Bronchial epithelial cell (primary cell): Measurements from ENCODE around the gene OSBPL7. TPM values are rescaled to one million over a fixed set of nuclear protein-coding genes. Genes with fewer than 3 reads are reported as not detected.
"Not testable (repeated sequence)": the region's sequence is repeated elsewhere in the genome, so short reads cannot be mapped to it uniquely, and the experiment has no call there.

Experiments used
- DNase-seq: peaks from one replicate; pipeline ENCODE4 v3.0.0-alpha.2; 2010; ENCODE audit warnings: low read depth
- FAIRE-seq: peaks from 2 replicates; lab custom pipeline; 2011; peaks lifted over from hg19 to GRCh38; lab: Jason Lieb, UNC
- H3K27me3 ChIP-seq: 2 replicates; pipeline ENCODE4 v1.5.1; 2011; ENCODE audit warnings: low read length; ENCODE audit not compliant: control insufficient read depth, insufficient read depth
- H3K36me3 ChIP-seq: 2 replicates; pipeline ENCODE4 v1.5.1; 2011; ENCODE audit warnings: low read length; ENCODE audit not compliant: control insufficient read depth, insufficient read depth
- H3K4me3 ChIP-seq: 2 replicates; pipeline ENCODE4 v1.5.1; 2011; ENCODE audit warnings: mild to moderate bottlenecking, low read depth, low read length, control low read depth
- total RNA-seq: library from RNA; depleted of rRNA; stranded (reverse); fragments of >200 nt; gene quantifications from 2 replicates; pipeline ENCODE4 v1.2.1, GENCODE V29; 2014
- TF ChIP-seq, protein P1 (sequence below): IDR thresholded peaks from 2 replicates; pipeline ENCODE4 v1.5.1; 2011; ENCODE audit warnings: mild to moderate bottlenecking, moderate library complexity, low read length, control low read depth, inconsistent platforms; ENCODE audit not compliant: insufficient read depth, severe bottlenecking

The OSBPL7 gene
- total RNA-seq, 1 donor from 2014 or later, result 1.3 TPM

DNA sequence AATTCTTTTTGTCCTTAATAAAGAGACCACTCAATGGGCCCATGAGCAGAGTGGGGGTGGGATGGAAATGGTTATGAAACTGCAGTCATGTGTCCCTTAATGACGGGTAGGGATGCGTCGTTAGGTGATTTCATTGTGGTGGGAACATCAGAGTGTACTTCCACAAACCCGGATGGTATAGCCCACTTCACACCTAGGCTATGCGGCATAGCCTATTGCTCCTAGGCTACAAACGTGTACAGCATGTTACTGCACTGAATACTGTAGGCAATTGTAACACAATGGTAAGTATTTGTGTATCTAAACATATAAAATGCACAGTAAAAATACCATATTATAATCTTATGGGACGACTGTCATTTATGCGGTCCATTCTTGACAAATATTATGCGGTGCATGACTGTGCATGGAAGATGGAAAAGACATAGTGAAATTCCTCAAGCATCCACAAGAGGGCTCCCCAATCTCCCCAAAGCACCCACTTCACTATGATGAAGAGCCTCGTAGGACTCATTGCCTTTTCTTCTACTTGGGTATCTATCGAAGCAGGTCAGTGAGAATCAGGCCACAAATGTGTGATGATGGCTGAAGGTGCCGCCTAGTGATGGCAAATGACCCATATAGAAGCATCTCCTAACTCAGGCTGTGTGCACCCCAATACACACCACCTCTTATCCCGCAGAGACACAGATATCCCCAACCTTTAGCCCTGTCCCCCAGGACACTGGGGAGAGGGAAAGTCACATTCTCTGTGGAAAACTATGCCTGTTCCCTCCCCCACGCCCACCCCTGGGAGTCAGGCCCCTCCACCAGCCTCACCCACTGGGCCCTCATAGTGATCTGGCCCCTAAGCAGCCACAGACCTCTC, 45.0 kb downstream of the OSBPL7 start:
- H3K27me3 ChIP-seq, result peaks cover 10% of the 10 kb centered on the region
- DNase-seq (peak; percentile 47), FAIRE-seq (peak; percentile 62)
- H3K4me3 ChIP-seq, result no peak overlapping the region
- no peaks in the 10 kb centered on the region for H3K36me3 ChIP-seq
- TF ChIP-seq, protein P1, sequence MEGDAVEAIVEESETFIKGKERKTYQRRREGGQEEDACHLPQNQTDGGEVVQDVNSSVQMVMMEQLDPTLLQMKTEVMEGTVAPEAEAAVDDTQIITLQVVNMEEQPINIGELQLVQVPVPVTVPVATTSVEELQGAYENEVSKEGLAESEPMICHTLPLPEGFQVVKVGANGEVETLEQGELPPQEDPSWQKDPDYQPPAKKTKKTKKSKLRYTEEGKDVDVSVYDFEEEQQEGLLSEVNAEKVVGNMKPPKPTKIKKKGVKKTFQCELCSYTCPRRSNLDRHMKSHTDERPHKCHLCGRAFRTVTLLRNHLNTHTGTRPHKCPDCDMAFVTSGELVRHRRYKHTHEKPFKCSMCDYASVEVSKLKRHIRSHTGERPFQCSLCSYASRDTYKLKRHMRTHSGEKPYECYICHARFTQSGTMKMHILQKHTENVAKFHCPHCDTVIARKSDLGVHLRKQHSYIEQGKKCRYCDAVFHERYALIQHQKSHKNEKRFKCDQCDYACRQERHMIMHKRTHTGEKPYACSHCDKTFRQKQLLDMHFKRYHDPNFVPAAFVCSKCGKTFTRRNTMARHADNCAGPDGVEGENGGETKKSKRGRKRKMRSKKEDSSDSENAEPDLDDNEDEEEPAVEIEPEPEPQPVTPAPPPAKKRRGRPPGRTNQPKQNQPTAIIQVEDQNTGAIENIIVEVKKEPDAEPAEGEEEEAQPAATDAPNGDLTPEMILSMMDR, result peak; percentile 69

DNA sequence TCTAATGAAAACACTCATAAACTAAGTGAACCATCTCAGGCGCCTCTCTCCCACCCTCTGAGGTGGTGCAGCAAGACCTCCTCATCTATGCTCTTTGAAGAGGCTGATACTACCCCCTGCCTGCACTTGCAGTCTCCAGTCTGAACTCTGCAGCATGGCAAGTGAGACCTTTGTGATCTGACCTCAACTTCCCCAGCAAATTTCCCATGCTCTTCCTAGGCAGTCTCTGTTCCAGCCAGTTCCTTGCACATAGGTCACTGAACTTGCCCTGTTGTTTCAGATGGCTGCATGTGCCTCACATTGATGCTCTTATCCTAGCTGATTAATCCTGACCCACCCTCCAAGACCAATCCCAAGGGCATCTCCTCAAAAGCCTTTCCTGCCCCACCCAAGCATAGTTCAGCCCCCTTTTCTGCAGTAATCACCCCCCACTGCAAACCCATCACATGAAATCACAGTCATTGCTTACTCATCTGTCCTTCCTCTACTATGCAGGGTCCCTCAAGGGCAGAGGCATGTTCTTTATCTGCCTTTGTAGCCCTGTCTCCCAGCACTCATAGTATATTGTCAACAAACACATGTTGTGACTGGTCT, 46.5 kb downstream of the OSBPL7 start:
- no peaks in the 10 kb centered on the region for H3K36me3 ChIP-seq
- FAIRE-seq (no peak), DNase-seq (peak; percentile 58)
- TF ChIP-seq, protein P1, result no peak
- H3K27me3 ChIP-seq, result peaks cover 9% of the 10 kb centered on the region
- H3K4me3 ChIP-seq, result no peak overlapping the region

DNA sequence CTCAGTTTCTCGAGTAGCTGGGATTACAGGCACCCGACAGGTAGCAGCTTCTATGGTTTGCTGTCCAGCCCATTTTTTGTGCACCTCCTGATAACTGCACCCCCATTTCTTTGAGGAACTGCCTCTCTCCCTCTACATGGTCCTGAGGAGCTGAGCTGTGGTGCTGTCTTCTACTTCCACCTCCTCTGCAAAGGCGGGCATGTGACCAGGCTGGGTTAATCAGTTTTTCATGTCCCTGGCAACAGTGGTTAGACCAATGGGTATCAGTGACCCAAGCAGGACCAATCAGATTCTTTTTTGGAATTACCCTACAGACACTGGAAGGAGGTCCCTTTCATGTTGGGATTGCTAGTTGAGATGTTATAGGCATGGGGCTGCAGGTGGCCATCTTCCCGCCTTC, 47.3 kb downstream of the OSBPL7 start:
- TF ChIP-seq, protein P1, result no peak
- Histone ChIP-seq H3K4me3 (no peak overlapping the region), H3K36me3 (no peaks in the 10 kb centered on the region), H3K27me3 (peaks cover 9% of the 10 kb centered on the region)
- DNase-seq (no peak), FAIRE-seq (no peak)

DNA sequence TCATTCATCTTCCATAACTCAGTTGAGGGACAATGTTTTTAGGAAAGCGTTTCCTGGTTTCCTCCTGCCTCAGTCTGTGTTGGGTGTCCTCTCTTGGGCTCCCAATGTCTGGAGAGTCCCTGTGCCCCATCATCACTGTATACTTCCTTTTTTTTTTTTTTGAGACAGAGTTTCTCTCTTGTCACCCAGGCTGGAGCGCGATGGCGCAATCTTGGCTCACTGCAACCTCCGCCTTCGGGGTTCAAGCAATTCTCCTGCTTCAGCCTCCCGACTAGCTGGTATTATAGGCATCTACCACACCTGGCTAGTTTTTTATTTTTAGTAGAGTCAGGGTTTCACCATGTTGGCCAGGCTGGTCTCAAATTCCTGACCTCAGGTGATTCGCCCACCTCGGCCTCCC, 47.9 kb downstream of the OSBPL7 start:
- not testable (repeated sequence) for FAIRE-seq, H3K36me3 ChIP-seq, H3K27me3 ChIP-seq

DNA sequence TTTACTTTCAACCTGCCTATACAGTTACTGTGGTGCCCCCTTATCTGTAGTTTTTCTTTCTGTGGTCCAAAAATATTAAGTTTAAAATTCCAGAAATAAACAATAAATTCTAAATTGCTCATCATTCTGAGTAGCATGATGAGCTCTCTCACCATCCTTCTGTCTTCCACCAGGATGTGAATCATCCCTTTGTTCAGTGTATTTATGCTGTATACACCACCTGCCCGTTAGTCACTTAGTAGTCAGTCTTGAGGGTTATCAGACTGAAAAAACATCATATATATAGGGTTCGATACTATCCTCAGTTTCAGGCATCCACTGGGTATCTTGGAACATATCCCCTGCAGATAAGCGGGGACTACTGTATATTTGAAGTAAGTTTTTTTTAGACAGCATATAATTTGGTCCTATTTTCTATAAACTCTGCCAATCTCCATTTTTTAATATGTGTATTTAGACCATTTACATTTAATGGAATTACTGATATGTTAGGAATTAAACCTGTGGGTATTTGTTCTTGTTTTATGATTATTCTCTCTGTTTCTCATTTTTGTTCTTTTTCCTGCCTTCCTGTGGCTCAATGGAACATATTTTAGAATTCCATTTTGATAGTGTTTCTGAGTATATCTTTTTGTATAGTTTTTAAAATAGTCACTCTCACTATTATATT, 57.5 kb downstream of the OSBPL7 start:
- Histone ChIP-seq H3K4me3 (no peak overlapping the region), H3K36me3 (no peaks in the 10 kb centered on the region), H3K27me3 (no peaks in the 10 kb centered on the region)
- TF ChIP-seq, protein P1, result no peak
- DNase-seq (peak; percentile 45), FAIRE-seq (no peak)

More for the DNA sequence above, 47.9 kb downstream of the OSBPL7 start:
- not testable (repeated sequence) for H3K4me3 ChIP-seq, DNase-seq

DNA sequence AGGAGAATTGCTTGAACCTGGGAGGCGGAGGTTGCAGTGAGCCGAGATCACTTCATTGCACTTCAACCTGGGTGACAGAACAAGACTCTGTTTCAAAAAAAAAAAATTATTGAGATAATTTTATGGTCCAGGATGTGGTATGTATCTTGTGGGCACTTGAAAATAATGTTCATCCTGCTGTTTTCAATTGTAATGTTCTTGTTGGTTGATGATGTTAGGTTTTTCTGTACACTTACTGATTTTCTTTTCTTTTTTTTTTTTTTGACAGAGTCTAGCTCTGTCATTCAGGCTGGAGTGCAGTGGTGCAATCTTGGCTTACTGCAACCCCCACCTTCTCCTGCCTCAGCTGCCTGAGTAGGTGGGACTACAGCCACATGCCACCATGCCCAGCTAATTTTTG, 58.9 kb downstream of the OSBPL7 start:
- no peaks in the 10 kb centered on the region for H3K27me3 ChIP-seq
- no peak for FAIRE-seq
- no peak overlapping the region for H3K4me3 ChIP-seq
- TF ChIP-seq, protein P1, result no peak
- DNase-seq, result no peak
- no peaks in the 10 kb centered on the region for H3K36me3 ChIP-seq
